ENCODE data around the gene LRIF1. TPM values are rescaled to one million over a fixed set of nuclear protein-coding genes. Genes with fewer than 3 reads are reported as not detected.

Gene LRIF1
- total and polyA plus RNA-seq, 8 donors: 1.9 to 5.4 (median 3.1) TPM

GRCh38 chr1:110916669-110917306 is 46.9 kb downstream of the LRIF1 start:
- intact Hi-C loops (cut with DNase I): no loop called here
- DNase-seq: no peak

GRCh38 chr1:110916274-110916668 is 47.5 kb downstream of the LRIF1 start:
- no peak for TF ChIP-seq CTCF (IDR thresholded peaks at IDR 0.05)

More at GRCh38 chr1:110916669-110917306, 46.9 kb downstream of the LRIF1 start:
- 23 to 28% methylated on average over 2 of the region's 2 CpGs for WGBS, 2 donors
- Histone ChIP-seq H3K36me3 (no peaks in the 10 kb centered on the region), H3K27me3 (no peaks in the 10 kb centered on the region), H3K4me3 (no peak overlapping the region), H3K9me3 (no peaks in the 10 kb centered on the region), H3K4me1 (no peaks in the 10 kb centered on the region), H3K27ac (no peak overlapping the region)
- no peak for TF ChIP-seq CTCF (IDR thresholded peaks at IDR 0.05)
- ATAC-seq (no peak), FAIRE-seq (no peak)

GRCh38 chr1:110915804-110916203 is 47.9 kb downstream of the LRIF1 start:
- Histone ChIP-seq H3K27ac (no peak overlapping the region), H3K9me3 (no peaks in the 10 kb centered on the region), H3K4me1 (no peaks in the 10 kb centered on the region), H3K27me3 (no peaks in the 10 kb centered on the region), H3K4me3 (no peak overlapping the region), H3K36me3 (no peaks in the 10 kb centered on the region)
- intact Hi-C loops (cut with DNase I): no loop called here
- TF ChIP-seq CTCF (IDR thresholded peaks at IDR 0.05): no peak
- DNase-seq (no peak), ATAC-seq (no peak), FAIRE-seq (no peak)
- 45 to 53% methylated on average over 2 of the region's 2 CpGs for WGBS, 2 donors

More at GRCh38 chr1:110916274-110916668, 47.5 kb downstream of the LRIF1 start:
- Histone ChIP-seq H3K27ac (no peak overlapping the region), H3K4me3 (no peak overlapping the region), H3K27me3 (no peaks in the 10 kb centered on the region), H3K9me3 (no peaks in the 10 kb centered on the region), H3K36me3 (no peaks in the 10 kb centered on the region), H3K4me1 (no peaks in the 10 kb centered on the region)
- FAIRE-seq: no peak
- DNase-seq: no peak
- intact Hi-C loops (cut with DNase I): no loop called here
- ATAC-seq: no peak
- WGBS, 2 donors: 44 to 65% methylated on average over 2 of the region's 2 CpGs

GRCh38 chr1:110914676-110915075 is 49.0 kb downstream of the LRIF1 start:
- ATAC-seq: no peak
- Histone ChIP-seq H3K27me3 (no peaks in the 10 kb centered on the region), H3K27ac (no peak overlapping the region), H3K4me3 (no peak overlapping the region), H3K9me3 (no peaks in the 10 kb centered on the region), H3K36me3 (no peaks in the 10 kb centered on the region), H3K4me1 (no peaks in the 10 kb centered on the region)
- TF ChIP-seq CTCF (IDR thresholded peaks at IDR 0.05): no peak
- 68 to 88% methylated on average over 3 of the region's 3 CpGs for WGBS, 2 donors
- FAIRE-seq: no peak
- no peak for DNase-seq
- intact Hi-C loops (cut with DNase I): no loop called here

GRCh38 chr1:110912784-110913183 is 50.9 kb downstream of the LRIF1 start:
- H3K9me3 ChIP-seq: no peaks in the 10 kb centered on the region
- H3K4me1 ChIP-seq: no peaks in the 10 kb centered on the region
- ATAC-seq (no peak), FAIRE-seq (no peak), DNase-seq (no peak)
- intact Hi-C loops (cut with DNase I): no loop called here
- H3K4me3 ChIP-seq: no peak overlapping the region
- H3K27ac ChIP-seq: no peak overlapping the region
- no peaks in the 10 kb centered on the region for H3K27me3 ChIP-seq
- H3K36me3 ChIP-seq: no peaks in the 10 kb centered on the region
- TF ChIP-seq CTCF (IDR thresholded peaks at IDR 0.05): no peak

All from pancreas (tissue), 10 donors.